GM12891 (cell line): ENCODE data around the gene RETREG1.

Source experiments
- POLR2A ChIP-seq: IDR thresholded peaks from 2 replicates; pipeline ENCODE4 v1.6.1; 2011; ENCODE audit warnings: low read depth, low read length, control low read depth
- POLR2AphosphoS5 ChIP-seq: IDR thresholded peaks from 2 replicates; pipeline ENCODE4 v1.6.1; 2011; ENCODE audit warnings: low read depth, low read length, control low read depth

DNA sequence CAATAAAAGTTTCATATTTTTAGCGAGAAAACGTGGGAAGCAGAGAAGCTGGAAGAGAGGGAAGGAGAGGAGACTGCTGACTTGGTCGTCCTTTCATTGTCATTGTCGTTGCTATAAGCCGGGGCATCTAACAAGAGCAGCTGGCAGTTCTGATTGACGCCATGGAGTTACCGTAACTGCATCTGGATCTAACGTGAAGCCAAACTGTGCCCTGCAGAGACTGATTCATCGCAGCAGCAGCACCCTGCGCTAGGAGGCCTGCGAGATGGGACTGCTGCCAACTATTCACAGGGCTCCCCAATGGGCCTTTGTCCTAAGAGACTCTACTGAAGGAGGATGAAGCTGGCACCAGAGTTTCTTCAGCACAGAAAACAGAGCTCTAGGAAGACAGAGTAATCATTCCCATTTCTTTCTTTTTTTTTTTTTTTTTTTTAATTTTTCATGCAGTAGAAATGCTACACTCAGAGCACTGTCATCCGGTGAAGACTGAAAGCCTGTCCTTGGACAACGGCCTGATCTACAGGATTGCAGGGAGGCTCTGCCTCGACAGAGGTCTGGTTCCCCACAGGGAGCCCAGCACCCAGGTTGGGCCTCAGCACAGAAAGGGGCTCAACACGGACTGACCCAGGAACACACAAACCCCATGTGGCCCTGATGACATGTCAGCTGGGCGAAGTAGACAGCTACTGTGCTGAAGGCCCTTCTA, 47.8 kb downstream of the RETREG1 start:
- no peak for TF ChIP-seq POLR2AphosphoS5
- TF ChIP-seq POLR2A: no peak
